RCC 7860 (cell line): ENCODE measurements around the gene TRPC1.

Experiments used
- DNase-seq: peaks from one replicate; pipeline ENCODE4 v3.0.0-alpha.2; 2015; ENCODE audit warnings: low spot score
- FAIRE-seq: peaks from 2 replicates; lab custom pipeline; 2012; peaks lifted over from hg19 to GRCh38; lab: Jason Lieb, UNC

The TRPC1 gene

DNA sequence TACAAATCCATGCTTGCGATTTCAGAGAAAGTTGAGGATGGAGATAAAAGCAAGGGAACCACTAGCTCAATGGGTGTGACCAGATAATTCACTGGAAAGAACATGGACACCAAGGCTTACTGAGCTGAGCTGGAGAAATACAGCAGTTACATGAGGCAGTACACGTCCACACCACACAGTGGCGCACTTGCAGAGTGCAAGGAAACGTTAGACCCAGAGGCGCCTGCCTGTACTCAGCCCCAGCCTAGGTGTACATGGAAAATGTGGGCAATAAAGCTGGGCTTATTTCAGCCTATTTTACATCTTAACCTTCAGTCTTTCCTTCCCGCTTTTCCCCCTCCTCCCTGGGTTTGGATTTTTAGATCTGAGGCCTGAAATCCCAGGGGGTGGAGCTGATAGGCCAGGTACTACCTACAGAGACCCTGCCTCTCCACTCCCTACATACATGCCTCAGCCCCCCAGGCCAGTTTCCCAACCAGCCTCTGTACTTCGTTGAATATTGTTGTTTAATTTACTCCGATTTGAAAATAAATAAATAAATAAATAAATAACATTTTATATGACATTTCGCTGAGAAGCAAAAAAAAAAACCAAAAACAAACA lies 105.0 kb downstream of the TRPC1 start:
- DNase-seq (peak; percentile 69), FAIRE-seq (peak; percentile 69)

GRCh38 chr3:142837526-142837925 lies 113.7 kb downstream of the TRPC1 start:
- FAIRE-seq, result no peak
- DNase-seq, result no peak

DNA sequence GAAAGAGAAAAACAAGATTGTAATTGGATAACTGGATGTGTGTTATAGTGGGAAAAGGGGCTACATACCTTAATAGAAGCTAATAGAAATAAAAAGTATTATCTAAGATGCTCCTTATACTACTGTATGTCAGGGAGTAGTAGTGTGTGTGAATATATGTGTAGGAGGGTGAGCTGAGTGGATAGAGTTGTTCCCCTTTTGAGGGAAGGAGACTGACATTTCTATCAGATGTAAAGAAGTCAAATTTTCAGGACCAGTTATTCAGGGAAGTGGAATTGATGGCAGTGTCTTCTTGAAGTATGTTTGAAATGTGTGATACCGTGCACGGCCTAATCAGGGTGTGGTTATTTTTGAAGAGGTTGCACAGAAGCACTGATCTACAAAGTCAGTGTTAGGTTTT lies 116.0 kb downstream of the TRPC1 start:
- DNase-seq, result no peak
- no peak for FAIRE-seq

GRCh38 chr3:142844339-142844977 lies 120.6 kb downstream of the TRPC1 start:
- peak; percentile 77 for FAIRE-seq

GRCh38 chr3:142846779-142847577 lies 123.1 kb downstream of the TRPC1 start:
- DNase-seq, result no peak
- FAIRE-seq, result no peak

More at GRCh38 chr3:142844339-142844977, 120.6 kb downstream of the TRPC1 start:
- peak; percentile 13 for DNase-seq

DNA sequence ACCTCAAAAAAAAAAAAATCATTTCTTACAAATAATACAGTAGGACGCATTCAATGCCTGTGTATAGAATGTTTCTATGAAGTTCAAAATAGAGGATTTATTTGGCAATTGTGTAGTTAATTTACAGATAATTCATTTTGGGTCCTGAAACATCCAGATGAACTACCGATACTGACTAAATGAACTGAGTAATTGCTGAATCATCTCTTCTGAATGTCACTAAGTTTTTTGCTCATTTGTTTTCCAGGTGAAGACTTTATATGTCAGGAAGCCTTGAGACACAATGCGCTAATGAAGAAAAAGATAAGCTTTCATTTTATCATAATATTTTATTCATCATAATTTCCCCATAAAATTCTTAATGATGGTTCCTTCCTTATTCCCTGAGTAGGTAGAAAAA lies 125.3 kb downstream of the TRPC1 start:
- DNase-seq (no peak), FAIRE-seq (no peak)

GRCh38 chr3:142850395-142851023 lies 126.7 kb downstream of the TRPC1 start:
- peak; percentile 97 for DNase-seq
- peak; percentile 98 for FAIRE-seq

DNA sequence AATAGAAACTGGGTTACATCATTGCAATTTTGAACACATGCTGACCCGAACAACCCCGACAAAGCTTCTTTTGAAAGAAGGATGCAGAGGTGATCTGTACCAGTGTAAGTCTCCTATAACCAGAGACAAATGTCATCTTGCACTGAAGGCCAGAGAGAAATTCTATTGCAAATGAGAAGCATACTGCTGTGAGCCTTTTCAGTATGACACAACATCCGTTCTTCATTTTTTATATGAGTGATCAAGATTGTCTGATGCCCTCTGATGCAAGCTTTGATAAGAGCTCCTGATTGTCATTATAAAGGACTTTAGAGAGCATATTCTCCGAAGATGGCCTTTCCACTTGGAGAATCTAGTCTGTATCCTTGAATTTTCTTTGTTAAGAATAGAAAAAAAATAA lies 128.2 kb downstream of the TRPC1 start:
- FAIRE-seq, result no peak
- peak; percentile 29 for DNase-seq

- DNase-seq, result peak; percentile 92
- FAIRE-seq, result peak; percentile 95
Measured at GRCh38 chr3:142853270-142854168, 129.7 kb downstream of the TRPC1 start.

DNA sequence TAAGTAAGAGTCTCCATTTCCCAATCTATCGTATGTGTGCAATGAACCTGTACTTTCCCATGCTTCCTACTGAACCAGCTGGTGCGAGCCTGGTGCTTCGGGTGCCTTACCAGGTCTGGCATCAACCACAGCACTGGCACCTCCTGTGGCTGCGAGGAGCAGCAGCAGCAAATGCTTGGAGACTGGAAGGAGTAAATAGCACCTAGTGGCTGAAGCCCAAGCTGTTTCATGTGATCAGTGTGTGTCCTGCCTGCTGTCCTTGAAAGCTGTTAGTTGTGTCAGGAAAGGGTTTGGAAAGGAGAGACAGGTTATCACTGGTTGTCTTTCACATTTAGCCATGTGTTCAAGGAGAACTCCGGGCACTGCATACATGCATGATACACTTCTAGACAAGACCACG lies 133.2 kb downstream of the TRPC1 start:
- peak; percentile 45 for DNase-seq
- FAIRE-seq, result no peak
